ENCODE data around the gene RBM6.
A peak's percentile ranks its signal among the peaks of the same experiment; 100 is the strongest.
"Not testable (repeated sequence)": the region's sequence is repeated elsewhere in the genome, so short reads cannot be mapped to it uniquely, and the experiment has no call there.

Gene RBM6, protein sequence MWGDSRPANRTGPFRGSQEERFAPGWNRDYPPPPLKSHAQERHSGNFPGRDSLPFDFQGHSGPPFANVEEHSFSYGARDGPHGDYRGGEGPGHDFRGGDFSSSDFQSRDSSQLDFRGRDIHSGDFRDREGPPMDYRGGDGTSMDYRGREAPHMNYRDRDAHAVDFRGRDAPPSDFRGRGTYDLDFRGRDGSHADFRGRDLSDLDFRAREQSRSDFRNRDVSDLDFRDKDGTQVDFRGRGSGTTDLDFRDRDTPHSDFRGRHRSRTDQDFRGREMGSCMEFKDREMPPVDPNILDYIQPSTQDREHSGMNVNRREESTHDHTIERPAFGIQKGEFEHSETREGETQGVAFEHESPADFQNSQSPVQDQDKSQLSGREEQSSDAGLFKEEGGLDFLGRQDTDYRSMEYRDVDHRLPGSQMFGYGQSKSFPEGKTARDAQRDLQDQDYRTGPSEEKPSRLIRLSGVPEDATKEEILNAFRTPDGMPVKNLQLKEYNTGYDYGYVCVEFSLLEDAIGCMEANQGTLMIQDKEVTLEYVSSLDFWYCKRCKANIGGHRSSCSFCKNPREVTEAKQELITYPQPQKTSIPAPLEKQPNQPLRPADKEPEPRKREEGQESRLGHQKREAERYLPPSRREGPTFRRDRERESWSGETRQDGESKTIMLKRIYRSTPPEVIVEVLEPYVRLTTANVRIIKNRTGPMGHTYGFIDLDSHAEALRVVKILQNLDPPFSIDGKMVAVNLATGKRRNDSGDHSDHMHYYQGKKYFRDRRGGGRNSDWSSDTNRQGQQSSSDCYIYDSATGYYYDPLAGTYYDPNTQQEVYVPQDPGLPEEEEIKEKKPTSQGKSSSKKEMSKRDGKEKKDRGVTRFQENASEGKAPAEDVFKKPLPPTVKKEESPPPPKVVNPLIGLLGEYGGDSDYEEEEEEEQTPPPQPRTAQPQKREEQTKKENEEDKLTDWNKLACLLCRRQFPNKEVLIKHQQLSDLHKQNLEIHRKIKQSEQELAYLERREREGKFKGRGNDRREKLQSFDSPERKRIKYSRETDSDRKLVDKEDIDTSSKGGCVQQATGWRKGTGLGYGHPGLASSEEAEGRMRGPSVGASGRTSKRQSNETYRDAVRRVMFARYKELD

DNA sequence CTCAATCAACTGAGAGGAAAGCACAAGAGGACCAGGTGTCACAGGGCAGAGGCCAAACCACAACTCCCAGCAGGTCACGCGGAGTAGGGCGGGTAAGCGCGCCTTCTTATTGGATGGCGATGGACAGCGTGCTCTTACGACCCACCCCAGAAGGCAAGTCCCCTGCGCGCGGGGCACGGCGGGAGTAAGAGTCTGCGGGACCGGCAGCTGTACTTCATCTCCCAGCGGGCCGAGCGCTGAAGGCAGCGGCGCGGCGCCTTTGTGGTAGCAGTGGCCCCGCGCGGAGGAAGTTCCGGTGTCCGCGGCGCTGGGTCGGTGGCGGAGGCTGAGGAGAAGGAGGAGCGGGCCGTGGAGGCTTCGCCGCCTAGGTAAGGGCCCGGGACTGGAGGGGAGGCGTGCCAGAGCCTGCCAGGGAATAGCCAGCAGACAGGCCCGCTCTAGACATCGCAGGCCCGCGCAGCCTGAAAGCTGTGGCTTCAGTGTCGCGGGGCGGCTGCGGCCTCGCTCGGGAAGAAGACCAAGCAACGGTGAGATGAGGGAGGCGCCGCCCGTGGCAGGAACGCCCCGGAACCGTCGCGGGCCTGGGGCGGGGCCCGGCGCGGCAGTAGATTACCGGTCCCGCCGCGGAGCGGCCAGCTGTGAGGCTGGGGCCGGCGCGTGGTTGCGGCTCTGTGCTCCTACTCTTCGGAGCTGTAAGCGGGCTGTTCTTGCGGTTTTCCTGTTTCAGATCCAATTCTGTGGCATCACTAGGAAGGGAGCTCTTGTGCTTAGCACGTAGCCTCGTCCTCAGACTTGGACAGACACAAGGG, at the start of gene RBM6:
Gene RBM6 (plus strand): TSS at position 293 of the 809 bp plus-strand sequence. CDS start 22,492 bp downstream, outside the sequence.
- DNase-seq (ENCODE audit: low read depth): peak; percentile 91

DNA sequence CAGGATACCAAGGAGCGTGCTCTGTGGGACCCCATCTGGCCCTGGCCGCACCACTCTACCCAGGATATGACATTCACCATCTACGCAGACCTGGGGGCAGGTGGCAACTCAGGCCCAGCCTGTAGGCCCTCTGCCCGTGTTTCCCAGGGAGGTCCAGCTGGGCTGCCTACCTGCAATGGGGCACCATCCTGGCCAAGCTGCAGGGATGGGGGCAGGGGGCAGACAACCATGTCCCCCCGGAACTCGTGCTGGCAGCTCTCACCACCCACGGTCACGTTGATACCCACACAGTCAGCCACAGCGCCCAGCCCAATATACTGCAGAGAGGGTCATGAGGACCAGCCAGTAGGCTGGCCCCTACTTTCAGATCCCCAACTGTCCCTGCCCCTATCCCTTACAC, 44.2 kb upstream of the RBM6 start:
- DNase-seq (ENCODE audit: low read depth): no peak

DNA sequence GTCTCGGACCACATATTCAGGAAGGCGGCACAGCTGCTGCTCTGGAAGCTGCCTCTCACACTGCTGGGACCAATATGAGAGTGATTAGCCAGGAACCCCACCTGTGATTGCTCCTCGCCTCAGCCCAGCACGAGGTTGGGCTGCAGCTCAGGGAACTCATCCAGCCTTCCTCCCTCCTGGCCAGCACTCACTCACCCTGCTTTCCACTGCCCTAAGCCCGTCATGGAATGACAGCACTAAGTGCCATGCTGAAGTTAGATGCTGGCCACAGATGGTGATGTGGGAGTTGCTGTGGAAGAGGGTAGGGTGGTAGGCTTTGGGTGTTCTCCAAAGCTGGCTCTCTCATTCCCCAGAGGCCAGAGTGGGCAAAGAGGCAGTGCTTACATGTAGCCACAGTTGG, 43.6 kb upstream of the RBM6 start:
- no peak for DNase-seq (ENCODE audit: low read depth)

DNA sequence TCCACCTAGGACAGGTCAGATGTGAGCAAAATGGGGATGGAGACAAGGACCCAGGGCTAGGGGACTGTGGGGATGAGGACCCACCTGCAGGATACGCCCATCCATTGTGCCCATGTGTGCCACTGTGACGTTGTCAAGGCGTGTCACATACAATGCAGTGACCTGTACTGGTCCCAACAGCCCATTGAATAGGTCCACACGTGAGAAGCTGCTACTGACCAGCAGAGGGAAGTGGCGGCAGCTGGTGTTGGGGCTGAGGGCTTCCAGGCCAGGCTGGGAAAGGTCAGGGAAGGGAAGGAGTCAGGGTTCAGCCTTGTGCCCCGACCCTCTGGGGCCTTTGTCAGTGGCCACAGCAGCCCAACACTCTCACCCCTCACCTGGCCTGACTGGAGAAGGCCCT, 41.0 kb upstream of the RBM6 start:
- DNase-seq (ENCODE audit: low read depth): no peak

DNA sequence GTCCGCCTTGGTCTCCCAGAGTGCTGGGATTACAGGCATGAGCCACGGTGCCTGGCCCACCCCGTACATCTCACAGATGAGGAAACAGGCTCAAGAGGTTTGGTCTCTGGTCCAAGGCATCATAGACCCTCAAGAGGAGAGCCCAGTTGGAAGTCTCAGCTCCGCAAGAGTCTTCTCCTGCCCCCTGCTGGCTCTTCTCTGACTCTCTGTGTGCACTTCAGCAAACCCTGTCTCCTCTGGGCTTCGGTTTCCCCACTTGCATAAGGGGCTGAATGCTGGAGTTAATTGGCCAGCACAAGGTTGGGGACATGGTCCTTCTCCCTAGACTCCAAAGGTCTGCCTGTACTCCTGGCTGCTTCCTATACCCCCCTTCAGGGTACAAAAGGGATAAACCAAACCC, 40.1 kb upstream of the RBM6 start:
- DNase-seq (ENCODE audit: low read depth): no peak

DNA sequence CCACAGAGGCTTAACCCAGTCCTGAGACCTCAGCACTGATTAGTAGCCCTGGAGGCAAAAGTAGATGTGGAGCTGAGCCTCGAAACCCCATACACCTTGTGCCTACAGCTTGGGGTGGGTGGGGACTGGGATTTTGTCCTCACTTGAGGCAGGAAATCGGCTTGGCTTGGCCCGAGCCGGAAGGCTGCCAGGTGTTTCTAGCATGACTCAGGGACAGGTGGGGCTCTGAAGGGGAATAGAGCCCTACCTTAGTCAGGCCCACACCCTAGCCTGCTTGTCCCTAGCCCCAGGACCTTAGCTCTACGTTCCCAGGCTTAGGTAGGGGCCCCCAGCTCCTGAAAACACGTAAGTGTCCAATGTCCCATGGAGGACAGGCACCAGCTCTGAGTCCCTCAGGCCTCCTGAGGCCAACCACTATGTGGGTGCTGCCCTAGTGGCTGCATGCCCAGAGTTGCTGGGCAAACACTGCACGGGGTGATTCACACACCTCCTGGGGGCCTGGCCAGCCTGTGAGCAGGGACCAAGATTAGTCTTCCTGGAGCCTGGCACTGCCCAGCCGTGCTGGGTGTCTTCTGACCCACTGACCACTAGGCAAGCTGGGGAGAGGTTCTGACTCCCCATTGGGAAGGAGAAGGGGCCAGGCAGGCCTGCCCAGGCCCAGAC, 39.3 kb upstream of the RBM6 start:
- DNase-seq (ENCODE audit: low read depth): no peak

DNA sequence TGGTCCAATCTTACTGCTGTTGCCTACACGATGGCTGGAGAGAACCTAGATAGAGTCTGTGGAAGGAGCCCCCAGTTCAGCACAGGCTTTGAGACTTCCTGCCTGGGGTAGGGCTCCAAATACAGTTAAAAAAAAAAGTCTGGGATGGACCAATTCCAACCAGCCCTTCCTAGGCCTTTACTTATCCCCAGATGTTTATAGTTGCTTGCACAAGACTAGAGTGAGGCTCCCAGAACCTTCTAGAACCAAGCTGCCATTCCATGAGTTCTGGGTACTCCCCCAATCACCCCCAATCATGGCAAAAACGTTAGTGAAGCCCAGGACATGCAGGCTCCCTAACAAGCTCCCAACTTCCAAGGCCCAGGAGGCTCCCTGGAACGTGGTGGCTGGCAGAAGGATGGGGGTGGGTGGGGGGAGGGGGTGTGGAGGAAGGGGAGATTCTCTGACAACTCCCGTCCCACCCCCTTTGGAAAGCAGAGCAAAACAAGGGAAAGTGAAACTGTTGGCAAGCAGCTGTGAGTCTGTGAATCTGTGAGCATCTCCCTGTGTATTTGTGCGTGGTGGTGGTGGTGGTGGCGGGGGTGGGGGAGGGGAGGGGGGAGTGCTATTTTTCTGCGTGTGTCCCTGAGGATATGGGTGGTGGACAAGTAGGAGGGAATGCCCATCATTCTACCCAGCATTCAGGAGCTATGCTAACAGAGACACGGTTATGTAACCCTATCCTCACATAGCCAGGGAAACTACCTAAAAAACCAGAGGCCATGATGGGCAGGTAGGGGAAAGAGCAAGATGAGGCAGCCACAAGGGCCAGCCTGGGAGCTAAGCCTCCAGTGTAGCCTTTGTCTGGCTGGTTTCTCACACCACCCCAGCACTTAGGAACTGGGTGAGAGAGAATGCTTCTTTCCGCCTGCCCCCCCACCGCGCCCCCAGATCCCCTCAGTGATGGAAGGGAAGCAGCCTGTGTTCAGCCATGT, 38.3 kb upstream of the RBM6 start:
- DNase-seq (ENCODE audit: low read depth): no peak

DNA sequence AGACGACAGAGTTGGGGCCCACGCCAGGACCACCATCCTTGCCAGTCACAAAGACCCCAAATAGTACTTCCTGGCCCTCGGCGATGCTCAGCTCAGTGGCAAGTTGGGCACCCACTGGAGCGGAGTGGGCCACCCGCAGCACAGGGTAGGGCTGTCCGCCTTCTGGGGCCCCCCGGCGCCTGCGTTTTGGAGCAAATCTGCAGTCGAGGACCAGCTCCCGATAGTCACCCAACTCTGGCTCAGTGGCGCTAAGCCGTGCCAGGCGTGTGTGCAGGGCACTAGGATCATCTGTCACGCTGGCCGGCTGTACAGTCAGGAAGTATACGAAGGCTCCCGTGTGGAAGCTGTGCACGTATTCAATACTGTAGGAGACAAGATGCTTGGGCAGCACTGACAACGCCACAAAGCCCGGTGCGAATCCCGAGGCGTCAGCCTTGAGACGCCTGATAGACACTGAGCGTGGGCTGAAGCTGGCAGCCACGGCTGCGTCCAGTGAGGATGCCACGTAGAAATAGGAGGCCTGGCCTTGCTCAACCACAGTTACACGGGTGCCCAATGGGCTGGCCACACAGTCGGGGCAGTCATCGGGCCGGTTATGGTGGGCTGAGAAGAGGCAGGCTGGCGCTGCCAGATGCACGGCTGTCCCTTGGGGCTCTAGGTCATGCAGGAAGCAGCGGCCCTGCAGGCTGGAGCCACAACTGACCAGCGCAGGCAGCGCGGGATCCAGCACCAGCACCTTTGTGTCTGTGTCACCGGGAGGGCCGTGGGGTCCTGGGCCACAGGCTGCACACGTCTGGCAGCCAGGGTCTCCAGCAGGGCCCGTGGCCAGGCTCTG, 37.2 kb upstream of the RBM6 start:
- no peak for DNase-seq (ENCODE audit: low read depth)

DNA sequence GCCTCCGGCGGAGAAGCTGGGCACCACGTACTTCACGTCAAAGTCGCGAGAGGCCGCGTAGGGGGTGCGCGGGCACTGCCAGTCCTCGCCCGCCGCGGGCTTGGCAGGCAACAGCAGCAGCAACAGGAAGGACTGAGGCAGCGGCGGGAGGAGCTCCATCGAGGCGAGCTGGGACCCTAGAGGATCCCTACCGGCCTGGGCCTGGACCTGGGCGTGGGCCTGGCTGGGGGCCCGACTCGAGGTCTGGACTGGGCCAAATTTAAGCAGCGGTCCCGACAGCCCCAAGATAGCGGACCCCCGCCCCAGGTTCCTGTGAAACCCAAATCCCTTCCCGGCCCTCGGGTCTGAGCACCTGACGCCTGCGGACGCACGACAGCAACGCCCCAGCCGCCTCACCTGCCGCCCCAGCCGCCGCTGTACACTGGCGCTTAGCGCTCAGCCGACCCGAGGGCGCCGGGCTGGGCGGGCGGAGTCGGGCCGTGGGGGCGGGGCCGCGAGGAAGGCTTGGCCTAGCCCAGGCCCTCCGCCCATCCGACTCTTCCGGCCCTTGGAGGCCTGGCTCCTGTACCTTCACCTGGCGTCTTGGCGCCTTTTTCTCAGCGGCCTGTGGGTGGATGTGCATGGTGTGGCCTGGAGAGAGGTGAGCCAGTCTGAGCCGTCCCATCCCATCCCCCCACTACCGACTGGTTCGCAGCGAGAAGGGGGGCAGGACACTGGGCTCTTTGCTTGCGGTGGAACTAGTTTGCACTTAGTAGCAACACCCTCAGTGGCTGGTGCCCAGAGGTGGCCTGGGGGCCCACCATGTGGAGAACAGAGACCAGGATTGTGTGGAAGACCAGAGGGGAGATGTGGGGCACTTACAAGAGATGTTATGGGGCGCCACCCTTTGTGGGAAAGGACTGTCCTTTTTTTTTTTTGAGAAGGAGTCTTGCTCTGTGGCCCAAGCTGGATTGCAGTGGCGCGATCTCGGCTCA, 36.2 kb upstream of the RBM6 start, which contains the start of gene MST1R:
Gene MST1R (minus strand): TSS at position 423 of the 974 bp plus-strand sequence. CDS start 264 bp downstream, at position 159.
- DNase-seq (ENCODE audit: low read depth): peak; percentile 72

DNA sequence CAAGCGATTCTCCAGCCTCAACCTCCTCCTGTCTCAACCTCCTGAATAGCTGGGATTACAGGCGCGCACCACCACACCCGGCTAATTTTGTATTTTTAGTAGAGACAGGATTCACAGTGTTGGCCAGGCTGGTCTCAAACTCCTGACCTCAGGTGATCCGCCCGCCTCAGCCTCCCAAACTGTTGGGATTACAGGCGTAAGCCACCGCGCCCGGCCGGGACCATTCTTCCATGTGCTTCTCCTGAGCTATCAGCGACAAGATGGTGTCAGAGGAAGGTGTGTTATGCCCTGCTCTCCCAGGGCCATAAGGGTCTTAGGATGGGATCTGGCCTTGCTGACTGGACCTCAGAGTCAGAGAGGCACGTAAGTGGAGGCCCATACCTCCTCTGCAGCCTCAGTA, 35.5 kb upstream of the RBM6 start:
- not testable (repeated sequence) for DNase-seq (ENCODE audit: low read depth)

DNA sequence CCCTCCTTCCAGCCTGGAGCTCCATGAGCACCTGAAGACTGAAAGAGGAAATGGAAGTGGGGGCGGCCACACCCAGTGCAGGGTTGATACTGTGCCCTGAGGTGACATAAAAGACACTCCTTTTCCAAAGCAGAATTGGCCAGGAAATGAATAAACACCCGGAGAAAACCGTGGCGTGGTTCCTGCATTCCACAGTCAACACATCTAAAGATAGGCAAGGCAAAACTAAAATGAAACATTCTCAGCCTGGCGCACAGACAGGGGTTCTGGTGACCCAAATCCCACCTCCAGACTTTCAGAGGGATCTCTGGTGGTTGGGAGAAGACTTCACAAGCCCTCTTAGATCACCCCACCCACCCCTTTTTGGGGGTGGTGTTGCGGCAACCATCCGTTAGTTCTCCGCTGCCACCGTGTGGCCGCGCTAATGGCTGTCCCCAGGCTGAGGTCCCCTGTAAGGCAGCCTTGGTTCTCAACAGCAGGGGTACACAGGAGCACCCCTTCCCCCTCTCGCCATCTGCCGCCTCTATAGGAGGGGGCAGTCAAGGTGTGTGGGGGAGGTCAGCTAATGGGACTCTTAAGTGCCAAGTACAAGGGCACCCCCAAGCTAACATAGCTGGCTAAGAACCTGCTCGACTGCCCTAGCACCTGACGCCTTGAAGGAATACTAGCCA, 33.7 kb upstream of the RBM6 start:
- peak; percentile 37 for DNase-seq (ENCODE audit: low read depth)

DNA sequence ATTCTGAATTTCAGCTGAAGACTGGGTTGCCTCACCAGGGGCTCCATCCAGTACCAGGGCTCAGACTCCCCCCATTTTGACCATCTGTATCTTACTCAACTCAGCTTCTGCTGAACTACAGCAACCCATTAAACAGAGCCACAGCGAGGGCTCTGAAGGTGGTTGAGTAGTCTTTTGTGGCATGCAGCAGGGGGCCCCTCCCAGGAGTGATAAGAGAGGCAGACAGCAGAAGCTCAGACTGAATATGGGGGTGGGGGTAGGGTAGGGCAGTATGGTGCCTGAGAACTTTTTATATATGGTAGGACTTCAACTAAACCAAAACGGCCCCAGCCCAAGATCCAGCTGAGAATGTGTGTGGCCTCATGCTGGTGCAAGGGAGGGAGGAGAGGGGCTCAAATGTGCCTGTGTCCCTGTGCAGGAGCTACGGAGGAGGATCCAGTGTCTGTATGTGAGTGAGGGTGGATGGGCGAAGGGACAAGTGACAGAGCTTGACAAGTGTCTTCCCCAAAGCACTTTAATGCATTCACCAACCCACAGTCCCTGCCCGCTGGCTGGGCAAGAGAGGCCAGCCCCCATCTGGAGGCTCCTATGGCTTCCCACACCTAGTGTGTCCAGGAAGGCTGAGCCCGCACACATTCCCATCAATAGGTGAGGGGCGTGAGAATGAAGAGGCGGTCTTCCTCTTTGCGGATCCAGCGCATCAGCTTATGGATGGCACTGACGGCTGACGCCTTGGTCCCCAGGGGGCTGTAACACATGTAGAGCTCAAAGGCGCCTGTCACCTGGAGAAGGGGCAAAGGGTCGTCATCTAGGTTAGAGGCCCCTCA, 31.4 kb upstream of the RBM6 start:
- DNase-seq (ENCODE audit: low read depth): no peak

DNA sequence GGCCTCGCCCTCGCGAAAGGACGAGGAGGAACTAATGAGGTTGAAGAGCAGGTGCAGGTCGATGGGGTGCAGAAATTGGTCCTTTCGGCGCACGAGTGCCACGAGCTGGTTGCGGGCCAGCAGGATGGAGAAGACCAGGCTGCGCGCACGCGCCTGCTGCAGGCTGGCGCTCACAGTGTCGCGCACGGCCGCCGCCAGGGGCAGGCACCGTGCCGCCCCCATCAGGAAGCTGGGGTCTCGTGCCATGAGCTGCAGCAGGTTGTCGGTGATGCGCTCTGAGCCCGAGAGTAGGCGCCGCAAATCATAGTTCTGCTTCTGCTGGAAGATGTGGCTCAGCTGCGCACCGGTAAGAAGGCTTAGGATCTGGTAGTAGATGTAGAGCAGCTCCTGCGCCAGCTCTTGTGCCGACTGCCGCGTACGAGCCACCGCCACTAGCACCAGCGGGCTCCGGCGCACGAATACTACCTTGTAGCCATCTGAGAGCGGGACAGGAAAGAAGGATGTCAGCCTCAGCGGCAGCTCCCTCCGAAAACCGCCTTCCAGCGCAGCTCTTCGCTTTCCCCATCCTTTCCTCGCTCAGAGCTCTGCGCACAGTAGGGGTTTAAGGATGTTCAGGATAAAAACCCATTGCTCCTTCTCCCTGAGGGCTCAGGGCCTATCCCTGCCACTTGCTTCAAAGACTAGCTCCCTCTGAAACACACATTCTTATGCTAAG, 29.4 kb upstream of the RBM6 start:
- no peak for DNase-seq (ENCODE audit: low read depth)

DNA sequence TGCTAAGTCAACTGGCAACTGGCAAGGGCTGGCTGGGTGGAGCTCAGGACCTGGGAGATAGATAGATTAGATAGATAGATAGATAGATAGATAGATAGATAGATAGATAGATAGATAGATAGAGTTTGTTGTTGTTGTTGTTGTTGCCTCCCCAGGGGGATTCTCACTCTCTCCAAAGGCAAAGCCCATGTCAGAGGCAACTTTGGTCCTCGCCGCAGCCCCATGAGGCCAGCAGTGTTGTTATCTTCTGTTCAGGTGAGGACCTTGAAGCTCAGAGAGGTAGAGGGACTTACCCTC, 28.9 kb upstream of the RBM6 start:
- no peak for DNase-seq (ENCODE audit: low read depth)

DNA sequence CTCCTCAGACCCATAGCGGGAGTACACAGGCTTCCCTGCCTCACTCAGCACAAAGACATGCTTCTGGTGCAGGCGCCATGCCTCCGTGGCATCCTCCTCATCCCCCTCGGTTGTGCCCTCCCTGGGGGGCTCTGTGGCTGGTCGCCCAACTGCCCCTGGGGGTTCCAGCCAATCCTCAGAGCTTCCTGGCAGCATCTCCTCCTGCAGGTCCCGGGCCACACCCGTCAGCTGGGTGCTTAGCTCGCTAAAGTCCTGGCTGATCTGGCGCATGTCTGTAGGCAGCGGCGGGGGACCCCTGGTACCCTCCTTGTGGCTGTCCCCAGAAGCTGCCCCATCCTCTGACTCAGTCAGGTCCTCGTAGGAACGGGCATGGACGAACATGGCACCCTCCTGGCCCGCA, 28.3 kb upstream of the RBM6 start:
- DNase-seq (ENCODE audit: low read depth): no peak

DNA sequence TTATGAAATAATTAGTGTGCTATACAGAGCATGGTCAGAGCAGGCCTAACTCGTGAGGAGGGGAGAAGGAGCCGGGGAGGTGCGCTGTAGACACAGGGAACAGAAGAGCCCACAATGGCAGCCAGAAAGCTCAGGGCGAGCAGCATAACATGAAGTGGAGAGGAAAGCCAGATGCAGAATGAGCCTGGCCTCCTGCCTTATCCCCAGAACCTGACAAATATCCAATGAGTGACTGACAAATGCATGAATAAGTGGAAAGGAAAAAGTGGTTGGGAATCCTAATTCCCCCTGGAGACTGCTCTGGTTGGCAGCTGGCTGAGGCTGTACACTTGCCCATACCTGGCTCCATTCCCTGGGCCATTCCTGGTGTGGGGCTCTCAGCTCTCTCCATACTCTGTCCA, 27.1 kb upstream of the RBM6 start:
- DNase-seq (ENCODE audit: low read depth): no peak
